ENCODE data around the gene GRIP1.

Gene GRIP1

DNA sequence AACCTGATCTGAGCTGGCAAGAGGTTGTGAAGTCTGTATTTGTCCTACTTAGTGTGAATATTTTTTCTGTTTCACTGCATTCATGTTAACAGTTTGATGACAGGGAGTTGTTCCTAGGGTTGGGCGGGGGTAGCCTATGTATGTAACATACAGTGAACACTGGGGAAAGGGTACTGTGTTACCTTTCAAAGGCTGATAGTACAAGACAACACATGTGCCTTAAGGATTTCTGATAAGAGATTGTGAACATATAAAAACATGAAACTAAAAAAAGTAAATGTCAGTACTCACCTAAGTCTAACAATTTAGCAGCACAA is 30.5 kb upstream of the GRIP1 start:
- Histone ChIP-seq H3K9me3 (ENCODE audit: control insufficient read depth, insufficient read depth, low read length) (no peaks in the 10 kb centered on the region), H3K9ac (ENCODE audit: low read depth, low read length) (no peak overlapping the region), H3K27me3 (ENCODE audit: control insufficient read depth, insufficient read depth, low read length) (no peaks in the 10 kb centered on the region), H3K27ac (ENCODE audit: low read depth, low read length) (no peak overlapping the region), H3K4me3 (ENCODE audit: low read depth, low read length) (no peak overlapping the region), H3K36me3 (ENCODE audit: control insufficient read depth, insufficient read depth, low read length) (no peaks in the 10 kb centered on the region), H3K4me1 (ENCODE audit: control insufficient read depth, insufficient read depth, low read length) (no peaks in the 10 kb centered on the region)

- Histone ChIP-seq H3K27me3 (ENCODE audit: control insufficient read depth, insufficient read depth, low read length) (no peaks in the 10 kb centered on the region), H3K4me1 (ENCODE audit: control insufficient read depth, insufficient read depth, low read length) (no peaks in the 10 kb centered on the region), H3K4me3 (ENCODE audit: low read depth, low read length) (no peak overlapping the region), H3K27ac (ENCODE audit: low read depth, low read length) (no peak overlapping the region), H3K9me3 (ENCODE audit: control insufficient read depth, insufficient read depth, low read length) (no peaks in the 10 kb centered on the region), H3K36me3 (ENCODE audit: control insufficient read depth, insufficient read depth, low read length) (no peaks in the 10 kb centered on the region), H3K9ac (ENCODE audit: low read depth, low read length) (no peak overlapping the region)
Measured at GRCh38 chr12:66708704-66709456, 30.0 kb upstream of the GRIP1 start.

GRCh38 chr12:66707002-66707697 is 28.3 kb upstream of the GRIP1 start:
- Histone ChIP-seq H3K36me3 (ENCODE audit: control insufficient read depth, insufficient read depth, low read length) (no peaks in the 10 kb centered on the region), H3K27me3 (ENCODE audit: control insufficient read depth, insufficient read depth, low read length) (no peaks in the 10 kb centered on the region), H3K9me3 (ENCODE audit: control insufficient read depth, insufficient read depth, low read length) (no peaks in the 10 kb centered on the region), H3K4me1 (ENCODE audit: control insufficient read depth, insufficient read depth, low read length) (no peaks in the 10 kb centered on the region), H3K27ac (ENCODE audit: low read depth, low read length) (no peak overlapping the region), H3K9ac (ENCODE audit: low read depth, low read length) (no peak overlapping the region), H3K4me3 (ENCODE audit: low read depth, low read length) (no peak overlapping the region)

GRCh38 chr12:66699738-66700482 is 21.0 kb upstream of the GRIP1 start:
- Histone ChIP-seq H3K4me3 (ENCODE audit: low read depth, low read length) (no peak overlapping the region), H3K4me1 (ENCODE audit: control insufficient read depth, insufficient read depth, low read length) (no peaks in the 10 kb centered on the region), H3K27ac (ENCODE audit: low read depth, low read length) (no peak overlapping the region), H3K36me3 (ENCODE audit: control insufficient read depth, insufficient read depth, low read length) (no peaks in the 10 kb centered on the region), H3K27me3 (ENCODE audit: control insufficient read depth, insufficient read depth, low read length) (no peaks in the 10 kb centered on the region), H3K9ac (ENCODE audit: low read depth, low read length) (no peak overlapping the region), H3K9me3 (ENCODE audit: control insufficient read depth, insufficient read depth, low read length) (no peaks in the 10 kb centered on the region)

DNA sequence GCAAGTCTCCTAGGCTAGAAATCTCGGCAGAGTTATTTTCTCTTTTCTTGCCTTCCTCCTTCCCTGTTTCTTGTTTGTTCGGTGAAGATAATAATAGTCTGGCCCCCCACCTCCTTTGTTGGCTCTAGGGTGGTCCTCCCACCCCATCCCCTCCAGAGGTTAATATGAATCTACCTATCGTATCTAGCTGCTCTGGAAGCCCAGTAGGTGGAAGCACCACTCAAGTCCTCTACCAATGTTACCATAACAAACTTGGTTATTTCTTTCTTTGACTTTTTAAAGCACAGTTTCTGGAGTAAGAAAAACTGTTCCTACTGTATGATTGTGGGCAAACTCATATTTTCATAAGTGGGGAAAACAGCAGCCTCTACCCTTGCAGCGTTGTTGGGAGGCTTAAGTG is 19.7 kb upstream of the GRIP1 start:
- H3K9ac ChIP-seq (ENCODE audit: low read depth, low read length): no peak overlapping the region
- H3K36me3 ChIP-seq (ENCODE audit: control insufficient read depth, insufficient read depth, low read length): no peaks in the 10 kb centered on the region
- no peaks in the 10 kb centered on the region for H3K27me3 ChIP-seq (ENCODE audit: control insufficient read depth, insufficient read depth, low read length)
- no peak overlapping the region for H3K27ac ChIP-seq (ENCODE audit: low read depth, low read length)
- H3K9me3 ChIP-seq (ENCODE audit: control insufficient read depth, insufficient read depth, low read length): no peaks in the 10 kb centered on the region
- no peaks in the 10 kb centered on the region for H3K4me1 ChIP-seq (ENCODE audit: control insufficient read depth, insufficient read depth, low read length)
- no peak overlapping the region for H3K4me3 ChIP-seq (ENCODE audit: low read depth, low read length)

DNA sequence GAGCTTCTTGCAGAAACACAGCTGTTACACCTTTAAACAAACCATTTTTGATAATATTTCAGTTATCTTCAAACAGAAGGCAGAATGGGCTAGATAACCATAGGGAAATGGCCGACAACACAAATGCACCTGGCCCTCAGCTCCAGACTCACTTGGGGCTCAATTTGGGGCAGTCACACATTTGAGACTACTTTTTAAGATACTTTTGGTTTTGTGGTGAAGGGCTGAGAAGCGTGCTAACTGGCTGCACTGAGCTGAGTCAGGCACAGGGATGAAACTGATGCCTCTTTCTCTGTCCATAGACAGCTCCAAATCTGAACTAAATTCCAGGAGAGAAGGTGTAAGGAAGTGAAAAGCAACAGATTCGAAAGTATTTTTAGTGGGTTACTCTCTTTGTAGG is 18.5 kb upstream of the GRIP1 start:
- no peak overlapping the region for H3K27ac ChIP-seq (ENCODE audit: low read depth, low read length)
- no peaks in the 10 kb centered on the region for H3K4me1 ChIP-seq (ENCODE audit: control insufficient read depth, insufficient read depth, low read length)
- no peaks in the 10 kb centered on the region for H3K9me3 ChIP-seq (ENCODE audit: control insufficient read depth, insufficient read depth, low read length)
- H3K4me3 ChIP-seq (ENCODE audit: low read depth, low read length): no peak overlapping the region
- H3K9ac ChIP-seq (ENCODE audit: low read depth, low read length): no peak overlapping the region
- no peaks in the 10 kb centered on the region for H3K27me3 ChIP-seq (ENCODE audit: control insufficient read depth, insufficient read depth, low read length)
- no peaks in the 10 kb centered on the region for H3K36me3 ChIP-seq (ENCODE audit: control insufficient read depth, insufficient read depth, low read length)

DNA sequence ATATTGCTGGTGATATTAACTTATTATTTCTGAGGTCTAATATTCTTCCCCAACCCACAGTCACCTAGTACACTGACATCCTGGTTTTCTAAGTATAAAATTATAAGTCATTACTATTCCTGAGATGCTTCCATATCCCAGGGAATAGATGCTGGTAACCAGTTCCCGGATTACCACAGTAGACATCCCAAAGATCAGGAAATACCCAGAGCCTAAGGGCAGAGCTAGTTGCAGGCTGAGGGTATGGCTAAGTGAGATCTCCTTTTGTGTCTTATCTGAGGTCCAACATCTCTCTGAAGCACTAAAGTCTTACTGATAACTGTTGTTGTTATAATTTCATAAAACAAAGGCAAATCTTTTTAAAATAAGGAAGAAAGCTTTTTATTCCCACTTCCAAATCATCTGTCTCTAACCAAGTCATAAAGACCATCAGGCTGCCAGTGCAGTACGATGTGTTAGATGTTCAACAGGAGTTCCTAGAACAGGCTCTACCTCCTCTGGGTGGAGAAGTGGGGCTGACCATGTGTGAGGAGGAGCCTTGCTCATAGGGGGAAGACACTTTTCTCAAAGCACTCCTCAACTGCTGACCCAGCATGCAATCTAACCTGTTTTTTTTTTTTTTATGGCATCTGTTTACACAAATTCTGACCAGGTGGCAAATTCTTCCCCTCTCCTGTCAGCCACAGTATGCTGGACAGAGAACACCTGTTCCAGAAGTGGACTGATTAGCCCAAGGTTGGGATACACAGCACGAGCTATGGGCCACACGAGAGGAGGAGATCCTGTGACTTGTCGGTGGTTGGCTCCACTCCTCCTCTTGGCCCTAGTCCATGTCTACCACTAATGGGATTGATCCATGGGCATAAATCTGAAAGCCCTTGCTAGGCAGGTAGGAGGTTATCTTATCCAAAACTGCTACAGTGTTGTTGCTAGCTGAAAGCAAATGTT is 16.1 kb upstream of the GRIP1 start:
- no peaks in the 10 kb centered on the region for H3K36me3 ChIP-seq (ENCODE audit: control insufficient read depth, insufficient read depth, low read length)
- H3K9me3 ChIP-seq (ENCODE audit: control insufficient read depth, insufficient read depth, low read length): no peaks in the 10 kb centered on the region
- no peak overlapping the region for H3K4me3 ChIP-seq (ENCODE audit: low read depth, low read length)
- H3K27me3 ChIP-seq (ENCODE audit: control insufficient read depth, insufficient read depth, low read length): no peaks in the 10 kb centered on the region
- no peak overlapping the region for H3K27ac ChIP-seq (ENCODE audit: low read depth, low read length)
- H3K9ac ChIP-seq (ENCODE audit: low read depth, low read length): no peak overlapping the region
- H3K4me1 ChIP-seq (ENCODE audit: control insufficient read depth, insufficient read depth, low read length): peaks cover 11% of the 10 kb centered on the region

- H3K27me3 ChIP-seq (ENCODE audit: control insufficient read depth, insufficient read depth, low read length): no peaks in the 10 kb centered on the region
- H3K27ac ChIP-seq (ENCODE audit: low read depth, low read length): no peak overlapping the region
- H3K4me1 ChIP-seq (ENCODE audit: control insufficient read depth, insufficient read depth, low read length): peaks cover 11% of the 10 kb centered on the region
- H3K9ac ChIP-seq (ENCODE audit: low read depth, low read length): no peak overlapping the region
- H3K4me3 ChIP-seq (ENCODE audit: low read depth, low read length): no peak overlapping the region
- H3K36me3 ChIP-seq (ENCODE audit: control insufficient read depth, insufficient read depth, low read length): no peaks in the 10 kb centered on the region
- H3K9me3 ChIP-seq (ENCODE audit: control insufficient read depth, insufficient read depth, low read length): no peaks in the 10 kb centered on the region
Measured at GRCh38 chr12:66693901-66694513, 15.1 kb upstream of the GRIP1 start.

DNA sequence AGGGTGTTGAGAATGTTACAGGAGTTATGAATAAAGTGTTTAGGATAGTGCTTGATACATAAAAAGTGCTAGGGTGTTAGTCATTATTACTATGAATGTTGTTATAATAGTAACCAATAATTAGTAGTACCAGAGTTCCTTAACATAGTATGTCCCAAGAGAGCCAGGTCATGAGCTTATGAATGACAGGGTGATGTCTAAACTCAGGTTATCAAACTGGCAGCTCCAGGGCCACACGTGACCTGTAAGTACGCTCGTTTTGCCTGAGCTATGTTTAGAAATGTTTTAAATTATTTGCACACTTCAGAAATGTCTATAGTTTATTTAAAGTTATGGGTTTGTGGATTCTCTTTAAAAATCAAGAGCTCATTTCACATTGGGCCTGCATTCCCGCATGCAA is 14.1 kb upstream of the GRIP1 start:
- H3K9ac ChIP-seq (ENCODE audit: low read depth, low read length): no peak overlapping the region
- no peaks in the 10 kb centered on the region for H3K27me3 ChIP-seq (ENCODE audit: control insufficient read depth, insufficient read depth, low read length)
- peaks cover 19% of the 10 kb centered on the region for H3K4me1 ChIP-seq (ENCODE audit: control insufficient read depth, insufficient read depth, low read length)
- H3K36me3 ChIP-seq (ENCODE audit: control insufficient read depth, insufficient read depth, low read length): no peaks in the 10 kb centered on the region
- H3K27ac ChIP-seq (ENCODE audit: low read depth, low read length): no peak overlapping the region
- H3K9me3 ChIP-seq (ENCODE audit: control insufficient read depth, insufficient read depth, low read length): no peaks in the 10 kb centered on the region
- no peak overlapping the region for H3K4me3 ChIP-seq (ENCODE audit: low read depth, low read length)

DNA sequence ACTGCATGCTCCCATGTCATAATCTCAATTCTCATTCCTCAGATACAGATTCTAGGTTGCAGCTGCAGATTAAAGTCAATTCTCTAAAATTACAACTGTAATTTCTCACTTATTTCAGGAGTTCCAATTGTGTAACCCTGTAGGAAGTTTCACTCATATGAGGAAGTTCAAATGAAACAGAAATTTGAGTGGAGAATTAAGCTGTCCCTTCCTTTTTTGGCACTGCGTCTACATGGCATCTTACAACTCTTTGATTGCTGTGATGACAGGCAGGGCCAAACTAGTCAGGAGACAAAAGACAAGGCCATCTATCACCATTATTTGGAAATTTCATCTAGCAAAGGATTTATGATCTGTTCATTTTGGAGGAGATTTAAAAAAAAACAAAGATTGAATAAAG is 13.3 kb upstream of the GRIP1 start:
- no peak overlapping the region for H3K4me3 ChIP-seq (ENCODE audit: low read depth, low read length)
- H3K4me1 ChIP-seq (ENCODE audit: control insufficient read depth, insufficient read depth, low read length): peaks cover 26% of the 10 kb centered on the region
- H3K27me3 ChIP-seq (ENCODE audit: control insufficient read depth, insufficient read depth, low read length): no peaks in the 10 kb centered on the region
- H3K36me3 ChIP-seq (ENCODE audit: control insufficient read depth, insufficient read depth, low read length): no peaks in the 10 kb centered on the region
- H3K9me3 ChIP-seq (ENCODE audit: control insufficient read depth, insufficient read depth, low read length): no peaks in the 10 kb centered on the region
- H3K27ac ChIP-seq (ENCODE audit: low read depth, low read length): no peak overlapping the region
- H3K9ac ChIP-seq (ENCODE audit: low read depth, low read length): no peak overlapping the region

All from HUES48 (cell line).